ENCODE results near the gene TMEM219.

TMEM219 gene

DNA sequence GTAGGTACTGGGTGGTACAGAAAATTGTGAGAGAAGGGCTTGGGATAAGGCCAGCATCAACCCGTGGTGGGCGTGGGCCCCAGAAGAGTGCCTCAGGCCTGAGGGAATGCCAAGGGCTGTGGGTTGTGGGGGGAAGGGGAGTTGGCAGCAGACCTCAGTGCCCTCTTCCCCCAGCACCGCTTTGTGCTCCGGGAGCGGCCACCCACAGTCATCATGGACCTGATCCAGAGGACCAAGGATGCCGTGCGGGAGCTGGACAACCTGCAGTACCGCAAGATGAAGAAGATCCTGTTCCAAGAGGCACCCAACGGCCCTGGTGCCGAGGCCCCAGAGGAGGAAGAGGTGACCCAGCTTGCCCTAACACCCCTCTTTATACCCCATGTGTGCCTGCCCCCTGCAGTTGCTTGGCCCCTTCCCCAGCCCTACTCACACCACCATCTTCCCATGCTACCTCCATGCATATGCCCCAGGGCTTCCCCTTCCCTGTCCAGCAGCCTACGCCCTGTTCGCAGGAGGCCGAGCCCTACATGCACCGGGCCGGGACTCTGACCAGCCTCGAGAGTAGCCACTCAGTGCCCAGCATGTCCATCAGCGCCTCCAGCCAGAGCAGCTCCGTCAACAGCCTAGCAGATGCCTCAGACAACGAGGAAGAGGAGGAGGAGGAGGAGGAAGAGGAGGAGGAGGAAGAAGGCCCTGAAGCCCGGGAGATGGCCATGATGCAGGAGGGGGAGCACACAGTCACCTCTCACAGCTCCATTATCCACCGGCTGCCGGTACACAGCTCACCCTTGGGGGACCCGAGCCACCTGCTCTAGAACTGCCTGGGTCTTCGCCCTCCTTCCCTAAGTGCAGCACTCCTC lies 20.9 kb downstream of the TMEM219 start:
- no peak for DNase-seq (ENCODE audit: low read depth)

GRCh38 chr16:29983420-29984136 lies 21.7 kb downstream of the TMEM219 start:
- DNase-seq (ENCODE audit: low read depth): no peak

GRCh38 chr16:29984137-29984763 lies 22.4 kb downstream of the TMEM219 start:
- no peak for DNase-seq (ENCODE audit: low read depth)

DNA sequence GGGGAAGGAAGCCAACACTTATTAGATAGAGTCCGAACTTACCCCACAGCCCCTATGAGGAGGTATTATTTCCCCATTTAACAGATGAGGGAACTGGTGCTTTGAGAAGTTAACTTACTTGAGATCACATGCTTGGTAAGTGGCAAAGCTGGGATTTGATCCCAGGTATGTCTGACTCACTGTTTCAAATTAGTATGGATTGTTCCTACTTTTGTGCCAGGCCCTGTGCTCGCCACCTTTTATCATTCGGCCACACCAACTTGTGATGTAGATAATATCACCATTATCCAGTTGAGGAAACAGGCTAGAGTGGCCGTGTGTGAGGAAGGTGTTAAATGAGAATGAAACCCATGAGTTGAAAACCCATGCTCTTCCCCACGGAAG lies 22.9 kb downstream of the TMEM219 start:
- no peak for DNase-seq (ENCODE audit: low read depth)

DNA sequence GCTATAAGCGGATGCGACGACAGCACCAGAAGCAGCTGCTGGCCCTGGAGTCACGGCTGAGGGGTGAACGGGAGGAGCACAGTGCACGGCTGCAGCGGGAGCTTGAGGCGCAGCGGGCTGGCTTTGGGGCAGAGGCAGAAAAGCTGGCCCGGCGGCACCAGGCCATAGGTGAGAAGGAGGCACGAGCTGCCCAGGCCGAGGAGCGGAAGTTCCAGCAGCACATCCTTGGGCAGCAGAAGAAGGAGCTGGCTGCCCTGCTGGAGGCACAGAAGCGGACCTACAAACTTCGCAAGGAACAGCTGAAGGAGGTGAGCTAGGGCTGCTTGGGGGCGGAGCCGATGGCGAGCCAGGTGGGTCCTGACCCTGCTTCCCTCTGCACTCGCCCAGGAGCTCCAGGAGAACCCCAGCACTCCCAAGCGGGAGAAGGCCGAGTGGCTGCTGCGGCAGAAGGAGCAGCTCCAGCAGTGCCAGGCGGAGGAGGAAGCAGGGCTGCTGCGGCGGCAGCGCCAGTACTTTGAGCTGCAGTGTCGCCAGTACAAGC lies 23.5 kb downstream of the TMEM219 start:
- DNase-seq (ENCODE audit: low read depth): no peak

DNA sequence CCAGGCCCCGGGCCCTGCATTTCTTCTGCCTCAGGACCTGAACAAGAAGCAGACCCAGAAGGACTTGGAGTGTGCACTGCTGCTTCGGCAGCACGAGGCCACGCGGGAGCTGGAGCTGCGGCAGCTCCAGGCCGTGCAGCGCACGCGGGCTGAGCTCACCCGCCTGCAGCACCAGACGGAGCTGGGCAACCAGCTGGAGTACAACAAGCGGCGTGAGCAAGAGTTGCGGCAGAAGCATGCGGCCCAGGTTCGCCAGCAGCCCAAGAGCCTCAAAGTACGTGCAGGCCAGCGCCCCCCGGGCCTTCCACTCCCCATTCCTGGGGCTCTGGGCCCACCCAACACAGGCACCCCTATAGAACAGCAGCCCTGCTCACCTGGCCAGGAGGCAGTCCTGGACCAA lies 24.4 kb downstream of the TMEM219 start:
- DNase-seq (ENCODE audit: low read depth): no peak

- no peak for DNase-seq (ENCODE audit: low read depth)
These were observed 25.1 kb downstream of the TMEM219 start for GRCh38 chr16:29986931-29987330.

- no peak for DNase-seq (ENCODE audit: low read depth)
These were observed 25.6 kb downstream of the TMEM219 start for GRCh38 chr16:29987371-29988085.

DNA sequence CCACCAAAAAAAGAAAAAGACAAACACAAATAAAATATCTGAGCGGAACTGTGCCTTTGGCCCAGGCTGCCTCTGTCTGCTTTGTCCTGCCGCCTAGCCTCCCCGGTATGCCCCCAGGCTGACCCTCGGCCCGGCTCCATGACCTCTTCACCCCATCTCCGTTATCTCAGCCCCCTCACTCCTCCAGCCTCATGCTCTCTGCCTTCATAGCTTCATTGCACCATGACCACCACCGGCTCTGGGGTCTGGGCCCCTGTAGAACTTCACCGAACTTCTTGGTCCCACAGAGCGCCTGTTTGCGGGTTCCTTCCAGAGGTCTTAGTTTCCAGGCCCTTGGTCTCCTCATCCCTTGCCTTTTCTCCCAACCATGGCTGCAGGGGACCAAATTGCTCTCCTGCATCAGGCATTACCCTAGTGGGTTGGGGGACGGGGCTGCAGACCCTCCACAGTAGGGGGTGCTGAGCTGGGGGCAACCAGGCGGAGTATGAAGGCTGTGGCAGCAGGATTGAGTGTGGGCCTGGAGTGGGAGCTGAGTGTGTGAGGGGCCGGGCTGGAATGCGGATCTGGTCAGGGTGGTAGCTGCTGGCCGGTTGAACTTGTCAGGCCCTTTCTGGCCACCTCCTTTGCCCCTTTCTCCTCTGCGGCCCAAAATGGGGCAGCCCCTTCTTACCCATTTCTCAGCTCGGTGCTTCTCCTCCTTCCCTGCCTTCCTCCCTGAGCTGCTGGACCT lies 26.6 kb downstream of the TMEM219 start:
- no peak for DNase-seq (ENCODE audit: low read depth)

DNA sequence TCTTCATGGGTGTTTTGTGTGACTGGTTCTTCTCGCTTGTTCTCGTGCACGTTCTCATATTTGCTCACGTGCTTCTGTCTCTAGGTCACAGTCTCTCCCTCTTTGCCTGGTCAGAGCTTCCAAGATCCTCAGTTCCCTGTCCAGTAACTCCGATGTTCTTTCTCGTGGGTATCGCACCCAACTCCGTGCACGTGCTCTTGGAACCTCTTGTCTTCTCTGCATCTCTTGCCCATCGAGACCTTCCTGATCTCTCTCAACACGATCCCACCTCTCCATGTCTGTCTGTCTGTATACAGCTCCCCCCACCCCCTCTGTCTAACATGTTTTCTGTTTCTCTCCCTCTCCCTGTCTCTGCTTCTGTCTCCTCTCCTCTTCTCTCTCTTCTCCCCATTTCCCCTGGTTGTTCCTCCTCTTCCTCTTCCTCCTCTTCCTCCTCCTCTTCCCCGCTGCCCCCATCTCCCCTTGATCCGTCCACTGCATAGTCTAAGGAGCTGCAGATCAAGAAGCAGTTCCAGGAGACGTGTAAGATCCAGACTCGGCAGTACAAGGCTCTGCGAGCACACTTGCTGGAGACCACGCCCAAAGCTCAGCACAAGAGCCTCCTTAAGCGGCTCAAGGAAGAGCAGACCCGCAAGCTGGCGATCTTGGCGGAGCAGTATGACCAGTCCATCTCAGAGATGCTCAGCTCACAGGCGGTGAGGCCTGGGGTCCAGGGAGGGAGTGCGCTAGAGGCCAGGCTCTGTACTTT lies 27.4 kb downstream of the TMEM219 start:
- DNase-seq (ENCODE audit: low read depth): no peak

- DNase-seq (ENCODE audit: low read depth): no peak
These were observed 28.2 kb downstream of the TMEM219 start for GRCh38 chr16:29990034-29990433.

- DNase-seq (ENCODE audit: low read depth): no peak
These were observed 29.1 kb downstream of the TMEM219 start for GRCh38 chr16:29990883-29991570.

DNA sequence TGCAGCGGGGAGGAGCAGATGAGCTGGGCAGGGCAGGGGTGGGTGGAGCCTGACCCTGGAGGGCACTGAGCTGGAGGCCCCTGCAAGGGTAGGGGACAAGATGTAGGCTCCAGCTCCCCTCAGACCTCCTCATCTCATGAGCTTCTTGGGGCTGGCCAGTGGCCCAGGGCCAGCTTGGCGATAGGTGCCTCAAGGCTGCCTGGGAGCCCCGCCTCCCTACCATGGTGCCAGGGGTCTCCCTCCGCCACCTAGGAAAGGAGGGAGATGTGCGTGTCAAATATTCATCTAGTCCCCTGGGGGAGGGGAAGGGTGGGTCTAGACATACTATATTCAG lies 29.7 kb downstream of the TMEM219 start:
- no peak for DNase-seq (ENCODE audit: low read depth)

DNA sequence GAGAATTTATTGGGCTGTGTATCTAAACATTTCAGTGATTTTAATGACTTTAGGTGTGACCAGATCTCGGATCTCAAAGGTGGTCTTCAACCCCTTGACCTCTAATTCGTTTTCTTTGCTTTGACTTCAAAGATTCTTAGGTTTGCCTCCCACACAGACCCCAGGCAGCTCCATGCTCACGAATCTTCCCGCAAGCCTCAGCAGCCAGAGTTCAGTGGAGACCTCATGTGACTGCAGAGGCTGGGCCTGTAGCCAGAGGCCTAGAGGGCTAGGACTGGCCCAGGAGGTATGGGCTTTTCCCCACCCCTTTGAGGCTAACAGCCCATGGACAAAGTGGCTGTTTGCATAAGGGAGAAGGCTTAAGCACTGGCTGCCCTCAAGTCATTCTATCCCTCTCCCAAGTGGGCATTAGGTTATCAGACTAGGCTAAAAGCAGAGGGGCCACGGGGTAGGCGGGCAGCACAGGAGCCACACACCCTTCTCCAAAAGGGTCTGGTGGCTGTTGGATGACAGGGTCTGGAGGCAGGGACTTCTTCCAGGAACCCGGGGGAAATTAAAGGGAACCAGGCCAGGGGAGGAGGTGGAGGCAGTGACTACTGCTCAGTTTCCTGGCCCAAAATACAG lies 30.6 kb downstream of the TMEM219 start:
- no peak for DNase-seq (ENCODE audit: low read depth)

- no peak for DNase-seq (ENCODE audit: low read depth)
These were observed 31.5 kb downstream of the TMEM219 start for GRCh38 chr16:29993191-29993902.

GRCh38 chr16:29993903-29994599 lies 32.2 kb downstream of the TMEM219 start:
- no peak for DNase-seq (ENCODE audit: low read depth)

DNA sequence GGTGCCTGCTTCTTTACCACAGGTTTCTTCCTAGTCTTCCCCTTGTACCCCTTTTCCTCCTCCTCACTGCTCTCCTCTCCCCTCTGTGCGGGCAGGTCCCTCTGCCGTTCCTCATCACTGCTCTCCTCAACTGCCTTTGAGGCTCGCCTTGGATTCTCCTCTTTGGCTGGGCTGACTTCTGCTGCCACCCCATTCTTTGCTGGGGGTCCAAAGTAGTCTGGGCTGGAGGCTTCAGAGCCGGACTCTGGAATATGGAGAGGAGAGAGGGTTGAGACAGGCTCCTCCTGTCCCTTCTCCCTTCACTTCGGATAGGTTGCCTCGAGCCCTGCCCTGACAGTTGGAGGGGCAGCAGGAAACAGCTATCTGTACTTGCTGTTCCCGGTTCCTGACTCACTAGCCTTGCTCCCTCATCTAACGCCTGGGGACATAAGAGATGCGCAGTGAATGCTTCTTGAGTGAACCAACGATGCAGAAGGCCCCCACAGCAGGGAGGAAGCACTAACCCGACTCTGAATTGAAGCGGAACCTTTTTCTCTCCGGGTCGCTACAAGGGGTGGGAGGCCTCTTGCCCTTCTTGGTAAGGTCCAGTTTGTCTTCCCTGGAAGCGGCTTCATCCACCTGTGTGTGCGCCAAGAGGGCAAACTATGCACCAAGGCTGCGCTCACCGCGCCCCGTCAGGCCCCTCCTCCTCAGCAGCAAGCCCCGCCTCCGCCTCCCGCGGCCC lies 32.9 kb downstream of the TMEM219 start:
- no peak for DNase-seq (ENCODE audit: low read depth)
